ENCODE results near the gene PAK6. TPM values are rescaled to one million over a fixed set of nuclear protein-coding genes. Genes with fewer than 3 reads are reported as not detected.

The PAK6 gene
- total RNA-seq, 1 donor, result 0.09 TPM

- no peak for TF ChIP-seq CTCF (IDR thresholded peaks at IDR 0.05; ENCODE audit: insufficient read depth, low read length)
- no peak for DNase-seq (ENCODE audit: low read depth)
- H3K4me3 ChIP-seq (ENCODE audit: low read depth, low read length), result no peak overlapping the region
Measured at GRCh38 chr15:40246496-40247280, 7.8 kb downstream of the PAK6 start.

GRCh38 chr15:40247406-40247971, 8.6 kb downstream of the PAK6 start:
- no peak overlapping the region for H3K4me3 ChIP-seq (ENCODE audit: low read depth, low read length)
- TF ChIP-seq CTCF (IDR thresholded peaks at IDR 0.05; ENCODE audit: insufficient read depth, low read length), result no peak
- DNase-seq (ENCODE audit: low read depth), result no peak

DNA sequence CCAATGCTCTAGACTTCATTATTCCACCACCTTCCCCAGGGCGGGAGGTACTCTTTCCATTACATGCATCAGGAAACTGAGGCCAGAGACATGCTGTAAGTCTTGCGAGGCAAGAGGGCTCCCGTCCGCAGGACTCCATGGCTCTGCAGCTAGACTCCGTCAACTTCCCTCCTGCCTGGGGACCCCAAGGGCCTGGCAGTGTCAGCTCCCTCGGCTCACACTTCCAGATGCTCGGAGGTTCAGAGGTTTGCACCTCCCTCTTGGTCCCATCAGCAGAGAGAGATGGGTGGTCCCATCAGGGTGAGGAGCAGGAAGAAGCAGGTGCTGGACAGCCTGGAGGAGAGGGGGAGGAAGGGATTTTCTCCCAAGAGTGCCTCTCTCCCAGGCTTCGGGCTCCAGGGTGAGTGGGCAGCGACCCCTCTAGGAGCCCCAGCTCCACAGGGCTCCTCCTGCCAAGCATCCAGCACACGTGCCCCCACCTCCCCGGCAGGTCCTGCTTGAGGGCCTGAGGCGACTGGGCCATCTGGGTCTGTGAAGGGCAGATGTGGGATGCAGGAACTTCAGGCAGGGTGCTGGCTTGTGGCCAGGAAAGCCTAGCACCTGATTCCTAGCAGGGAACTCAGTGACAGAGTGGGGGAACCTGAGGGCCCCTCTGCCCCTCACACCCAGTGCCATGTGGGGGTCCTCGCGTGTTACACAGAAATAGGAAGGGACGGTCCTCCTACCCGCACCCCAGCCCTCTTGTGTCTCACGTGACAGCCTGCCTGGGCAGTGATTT, 9.3 kb downstream of the PAK6 start:
- TF ChIP-seq CTCF (IDR thresholded peaks at IDR 0.05; ENCODE audit: insufficient read depth, low read length), result no peak
- no peak for DNase-seq (ENCODE audit: low read depth)
- H3K4me3 ChIP-seq (ENCODE audit: low read depth, low read length), result no peak overlapping the region

DNA sequence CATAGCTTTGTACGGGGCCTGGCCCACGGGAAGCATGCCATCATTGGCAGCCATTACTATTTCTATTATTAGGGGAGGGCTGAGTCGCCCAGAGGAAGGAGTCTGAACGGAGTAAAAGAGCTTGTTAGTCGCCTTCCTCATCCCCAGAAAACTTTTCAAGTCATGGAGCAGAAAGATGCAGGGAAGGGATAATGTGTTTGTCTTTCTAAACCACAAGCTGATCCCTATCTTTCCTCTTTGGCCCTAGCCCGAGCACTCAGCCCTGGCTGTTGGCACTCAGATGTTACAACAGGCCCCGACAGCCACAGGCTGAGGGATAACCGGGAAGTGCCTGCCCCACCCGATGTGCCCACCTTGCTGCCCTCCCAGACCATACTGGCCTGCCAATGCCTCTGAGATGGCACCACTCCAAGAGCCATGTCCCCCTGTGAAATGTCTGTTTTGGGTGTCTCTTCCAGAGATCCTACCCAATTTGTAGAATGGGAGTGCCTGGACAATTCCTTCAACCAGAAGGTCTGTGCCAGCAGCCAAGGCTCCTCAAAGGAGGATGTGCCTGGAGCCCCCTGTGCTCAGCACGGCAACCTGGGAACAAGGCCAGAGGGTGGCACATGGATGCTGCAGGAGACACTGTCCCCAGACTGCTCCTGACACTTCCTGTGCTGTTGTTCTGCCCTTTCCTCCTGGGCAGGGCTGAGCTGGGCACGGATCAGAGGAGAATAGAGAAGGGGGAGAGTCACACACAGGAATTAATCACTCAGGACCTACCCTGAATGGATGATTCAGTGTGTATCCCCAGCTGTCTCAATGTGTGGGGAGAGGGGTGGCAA, 10.8 kb downstream of the PAK6 start:
- peak; percentile 41 for DNase-seq (ENCODE audit: low read depth)
- TF ChIP-seq CTCF (IDR thresholded peaks at IDR 0.05; ENCODE audit: insufficient read depth, low read length), result no peak
- no peak overlapping the region for H3K4me3 ChIP-seq (ENCODE audit: low read depth, low read length)

DNA sequence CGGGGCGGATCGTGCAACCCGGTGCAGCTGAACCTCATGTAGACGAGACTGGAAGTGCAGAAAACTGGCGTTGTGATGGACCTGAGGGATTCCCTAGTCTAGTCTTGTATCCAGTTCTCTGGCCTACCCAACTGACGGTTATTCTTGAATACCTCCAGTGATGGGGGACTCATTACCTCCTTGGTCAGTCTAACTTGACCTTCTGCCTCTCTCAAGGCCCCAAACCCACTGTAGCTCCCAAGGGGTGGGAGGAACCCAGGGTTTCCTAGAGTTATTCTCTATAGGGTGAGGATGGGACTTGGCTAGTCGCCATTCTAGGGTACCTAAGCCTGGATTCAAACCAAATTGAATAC, 11.4 kb downstream of the PAK6 start:
- TF ChIP-seq CTCF (IDR thresholded peaks at IDR 0.05; ENCODE audit: insufficient read depth, low read length), result no peak
- no peak for DNase-seq (ENCODE audit: low read depth)
- H3K4me3 ChIP-seq (ENCODE audit: low read depth, low read length), result no peak overlapping the region

DNA sequence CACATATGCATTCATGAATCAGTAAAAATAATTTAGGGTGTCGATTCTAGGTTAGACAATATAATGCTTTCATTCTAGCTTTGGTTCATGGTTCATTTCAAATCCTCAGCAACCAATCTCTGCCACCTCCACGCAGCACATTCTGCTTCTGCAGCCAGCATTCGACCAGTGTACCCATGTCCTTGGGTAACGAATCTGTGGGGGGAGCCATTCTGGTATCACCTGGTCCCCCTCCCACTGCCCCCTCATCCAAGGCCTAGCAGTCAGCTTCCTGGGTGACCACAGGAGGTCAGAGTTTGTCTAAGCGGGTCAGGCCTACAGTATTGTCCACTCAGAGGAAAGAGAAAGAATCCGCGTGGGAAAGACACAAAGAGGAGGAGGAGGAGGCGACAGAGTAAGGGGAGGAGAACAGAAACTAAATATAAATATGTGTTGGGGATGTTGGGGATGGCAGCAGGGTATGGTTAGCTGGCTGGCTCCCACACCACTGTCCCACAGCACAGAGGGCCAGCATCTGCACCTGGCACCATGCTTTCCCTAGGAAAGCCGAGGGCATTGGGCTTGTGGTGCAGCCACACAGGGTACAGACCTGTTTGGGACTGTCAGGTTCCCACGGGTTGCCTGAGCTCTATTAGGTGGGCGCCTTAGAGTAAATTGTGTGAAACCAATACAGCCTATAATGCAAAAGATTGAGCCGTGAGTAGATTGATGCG, 12.1 kb downstream of the PAK6 start:
- no peak for TF ChIP-seq CTCF (IDR thresholded peaks at IDR 0.05; ENCODE audit: insufficient read depth, low read length)
- DNase-seq (ENCODE audit: low read depth), result no peak
- H3K4me3 ChIP-seq (ENCODE audit: low read depth, low read length), result no peak overlapping the region

Measured in fibroblast of the aortic adventitia (primary cell).